Measurements from ENCODE around the gene SPG11.

DNA sequence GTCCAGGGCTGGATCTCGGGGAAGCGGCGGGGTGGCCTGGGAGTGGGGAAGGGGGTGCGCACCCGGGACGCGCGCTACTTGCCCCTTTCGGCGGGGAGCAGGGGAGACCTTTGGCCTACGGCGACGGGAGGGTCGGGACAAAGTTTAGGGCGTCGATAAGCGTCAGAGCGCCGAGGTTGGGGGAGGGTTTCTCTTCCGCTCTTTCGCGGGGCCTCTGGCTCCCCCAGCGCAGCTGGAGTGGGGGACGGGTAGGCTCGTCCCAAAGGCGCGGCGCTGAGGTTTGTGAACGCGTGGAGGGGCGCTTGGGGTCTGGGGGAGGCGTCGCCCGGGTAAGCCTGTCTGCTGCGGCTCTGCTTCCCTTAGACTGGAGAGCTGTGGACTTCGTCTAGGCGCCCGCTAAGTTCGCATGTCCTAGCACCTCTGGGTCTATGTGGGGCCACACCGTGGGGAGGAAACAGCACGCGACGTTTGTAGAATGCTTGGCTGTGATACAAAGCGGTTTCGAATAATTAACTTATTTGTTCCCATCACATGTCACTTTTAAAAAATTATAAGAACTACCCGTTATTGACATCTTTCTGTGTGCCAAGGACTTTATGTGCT, 48.4 kb upstream of the SPG11 start:
- TF ChIP-seq, protein P1, sequence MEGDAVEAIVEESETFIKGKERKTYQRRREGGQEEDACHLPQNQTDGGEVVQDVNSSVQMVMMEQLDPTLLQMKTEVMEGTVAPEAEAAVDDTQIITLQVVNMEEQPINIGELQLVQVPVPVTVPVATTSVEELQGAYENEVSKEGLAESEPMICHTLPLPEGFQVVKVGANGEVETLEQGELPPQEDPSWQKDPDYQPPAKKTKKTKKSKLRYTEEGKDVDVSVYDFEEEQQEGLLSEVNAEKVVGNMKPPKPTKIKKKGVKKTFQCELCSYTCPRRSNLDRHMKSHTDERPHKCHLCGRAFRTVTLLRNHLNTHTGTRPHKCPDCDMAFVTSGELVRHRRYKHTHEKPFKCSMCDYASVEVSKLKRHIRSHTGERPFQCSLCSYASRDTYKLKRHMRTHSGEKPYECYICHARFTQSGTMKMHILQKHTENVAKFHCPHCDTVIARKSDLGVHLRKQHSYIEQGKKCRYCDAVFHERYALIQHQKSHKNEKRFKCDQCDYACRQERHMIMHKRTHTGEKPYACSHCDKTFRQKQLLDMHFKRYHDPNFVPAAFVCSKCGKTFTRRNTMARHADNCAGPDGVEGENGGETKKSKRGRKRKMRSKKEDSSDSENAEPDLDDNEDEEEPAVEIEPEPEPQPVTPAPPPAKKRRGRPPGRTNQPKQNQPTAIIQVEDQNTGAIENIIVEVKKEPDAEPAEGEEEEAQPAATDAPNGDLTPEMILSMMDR (IDR thresholded peaks at IDR 0.05): no peak
- TF ChIP-seq POLR2A (IDR thresholded peaks at IDR 0.05) (no peak), EP300 (IDR thresholded peaks at IDR 0.05) (no peak)

Measured in suprapubic skin (tissue), 3 donors.